Activated T-helper 1 cell treated with Interleukin-2 at 50 U/mL for 16 hours (primary cell): ENCODE results near the gene RPS15.

Source experiments
- DNase-seq: peaks from one replicate; pipeline ENCODE4 v3.0.0-alpha.2; 2020; ENCODE audit warnings: low read depth

Gene RPS15

DNA sequence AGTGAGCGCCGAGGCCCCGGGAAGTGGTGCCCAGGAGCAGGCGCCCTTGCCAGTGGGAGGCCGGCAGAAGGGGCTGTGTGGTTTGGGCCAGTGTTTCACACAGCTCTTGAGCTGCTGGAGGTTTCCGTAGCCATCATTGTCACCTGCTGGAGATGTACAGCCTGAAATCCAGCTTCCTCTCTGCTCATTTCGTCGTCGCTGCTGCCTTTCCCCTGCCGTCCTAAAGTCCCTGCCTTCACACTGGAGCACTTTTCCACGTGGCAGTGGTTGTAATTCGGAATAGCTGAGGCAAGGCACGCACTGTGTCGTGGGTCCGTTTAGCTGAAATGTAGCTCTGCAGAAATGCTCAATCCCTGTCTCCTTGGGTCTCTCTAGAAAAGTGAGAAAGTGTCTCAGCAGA lies 17.6 kb upstream of the RPS15 start:
- DNase-seq, result no peak

DNA sequence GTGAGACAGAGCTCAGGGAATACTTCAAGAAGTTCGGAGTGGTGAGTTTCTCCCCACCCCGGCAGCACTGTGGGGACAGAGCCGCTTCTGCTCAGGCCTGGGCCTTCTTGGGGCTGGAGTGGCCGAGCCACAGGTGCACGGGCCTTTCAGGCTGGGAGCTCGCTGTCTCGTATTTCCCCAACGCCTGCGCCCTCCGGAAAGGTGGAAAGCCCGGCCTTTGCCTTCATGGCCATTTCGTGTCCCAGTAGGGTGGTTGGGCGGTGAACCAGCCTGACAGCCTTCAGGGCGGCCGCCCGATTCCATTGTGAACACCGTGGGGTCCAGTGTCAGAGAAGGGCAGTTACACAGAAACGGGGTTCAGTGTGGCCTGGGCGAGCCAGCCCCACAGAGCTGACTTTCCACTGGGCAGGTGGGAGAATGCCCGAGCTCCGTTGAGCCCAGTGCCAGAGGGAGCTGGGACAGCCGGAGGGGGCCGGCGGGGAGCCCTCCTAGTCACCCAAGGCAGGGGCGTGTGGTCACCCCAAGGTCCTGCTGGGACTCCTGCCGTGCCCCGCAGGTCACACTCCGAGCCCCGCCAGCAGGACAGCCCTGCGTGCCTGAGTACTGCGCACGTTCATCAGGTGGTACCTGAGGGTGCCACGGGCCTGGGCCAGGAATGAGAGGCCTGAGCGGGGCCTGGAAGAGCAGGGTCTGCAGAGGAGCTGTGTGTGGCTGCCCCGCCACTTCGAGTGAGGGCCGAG lies 16.8 kb upstream of the RPS15 start:
- no peak for DNase-seq

DNA sequence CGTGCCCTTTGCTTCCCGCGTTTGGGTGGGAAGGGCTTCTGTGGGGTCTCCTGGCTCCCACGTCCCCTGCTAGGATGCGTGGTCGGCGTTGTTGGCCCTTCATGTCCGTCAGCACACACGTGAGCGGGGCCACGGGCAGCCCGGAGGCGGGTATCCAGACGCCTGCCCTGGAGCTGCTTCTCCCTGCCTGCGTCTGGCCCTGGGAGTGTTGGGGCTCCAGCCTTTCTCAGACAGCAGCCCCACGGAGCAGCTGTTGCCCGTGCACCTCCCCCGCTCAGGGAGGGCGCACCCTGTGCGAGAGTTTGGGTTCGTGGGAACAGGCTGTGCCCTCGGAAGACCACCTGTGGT lies 16.3 kb upstream of the RPS15 start:
- DNase-seq, result no peak

DNA sequence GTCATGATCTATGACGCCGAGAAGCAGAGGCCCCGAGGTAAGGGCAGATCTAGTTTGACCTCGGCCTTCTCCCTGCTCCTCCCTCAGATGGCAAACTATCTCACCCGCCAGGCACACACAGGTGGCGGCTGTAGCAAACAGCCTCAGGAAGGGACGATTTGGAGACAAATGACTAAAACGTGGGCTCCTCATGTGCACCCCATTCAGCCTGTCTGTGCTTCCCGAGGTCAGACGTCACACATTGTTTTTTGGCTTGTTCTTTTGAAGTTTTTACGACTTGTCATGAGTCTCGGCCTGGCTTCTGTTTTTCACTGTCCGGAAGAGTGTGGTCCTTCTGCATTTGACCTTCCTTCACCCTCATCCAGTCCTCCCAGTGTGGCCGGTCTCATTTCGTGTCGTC lies 15.8 kb upstream of the RPS15 start:
- no peak for DNase-seq

DNA sequence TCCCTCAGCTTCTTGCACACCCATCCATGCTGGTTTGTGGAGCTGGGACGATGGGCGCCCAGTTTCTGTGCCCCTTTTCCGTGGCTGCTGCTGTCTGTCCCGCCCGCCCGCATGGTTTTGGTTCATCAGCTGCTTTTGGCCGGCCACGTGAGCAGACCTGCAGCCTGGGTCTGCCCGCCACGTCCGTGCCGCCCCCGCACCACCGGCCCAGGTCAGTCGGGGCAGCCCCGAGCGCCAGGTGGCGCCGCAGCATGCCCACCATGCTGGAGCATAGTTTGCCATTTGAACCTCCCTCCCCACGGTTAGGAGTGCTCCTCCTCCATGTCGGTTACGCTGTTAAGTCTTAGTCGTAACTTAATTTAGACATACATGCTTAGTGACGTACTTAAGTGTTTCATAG lies 15.3 kb upstream of the RPS15 start:
- no peak for DNase-seq

DNA sequence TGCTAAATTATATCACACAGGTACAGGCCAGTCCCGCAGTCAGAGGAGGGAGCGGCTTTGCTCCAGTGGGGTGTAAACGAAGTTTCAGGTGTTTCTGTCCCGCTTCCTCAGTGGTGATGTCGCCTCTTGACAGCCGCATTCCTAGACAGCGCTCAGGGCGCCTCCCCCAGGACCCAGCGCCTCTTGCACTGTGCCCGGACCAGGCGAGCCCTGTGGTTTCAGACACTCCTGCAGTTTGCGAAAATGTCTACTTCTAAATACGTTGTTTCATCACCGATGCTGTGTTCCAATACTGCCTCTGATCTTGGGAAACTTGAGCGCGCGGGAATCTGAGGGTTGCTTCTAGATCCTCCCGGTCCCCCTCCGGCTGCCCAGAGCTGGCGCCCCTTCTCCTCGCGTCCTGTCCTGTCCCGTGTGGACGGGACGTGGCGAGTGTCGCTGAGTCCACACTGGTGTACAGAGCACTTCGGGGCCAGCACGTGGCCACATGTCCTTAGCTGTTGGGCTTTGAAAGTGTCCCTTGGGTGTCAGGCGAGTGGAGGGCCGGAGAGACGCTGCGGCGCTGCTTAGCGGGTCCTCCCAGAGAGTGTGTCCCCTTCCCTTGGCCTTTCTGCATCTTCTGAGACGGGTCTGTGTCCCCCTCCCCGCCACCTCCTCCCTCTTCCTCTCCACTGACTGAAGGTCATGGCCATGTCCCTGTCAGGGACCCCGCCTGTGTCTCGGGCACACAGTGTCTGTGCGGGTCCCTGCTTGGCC lies 14.6 kb upstream of the RPS15 start:
- DNase-seq, result no peak

DNA sequence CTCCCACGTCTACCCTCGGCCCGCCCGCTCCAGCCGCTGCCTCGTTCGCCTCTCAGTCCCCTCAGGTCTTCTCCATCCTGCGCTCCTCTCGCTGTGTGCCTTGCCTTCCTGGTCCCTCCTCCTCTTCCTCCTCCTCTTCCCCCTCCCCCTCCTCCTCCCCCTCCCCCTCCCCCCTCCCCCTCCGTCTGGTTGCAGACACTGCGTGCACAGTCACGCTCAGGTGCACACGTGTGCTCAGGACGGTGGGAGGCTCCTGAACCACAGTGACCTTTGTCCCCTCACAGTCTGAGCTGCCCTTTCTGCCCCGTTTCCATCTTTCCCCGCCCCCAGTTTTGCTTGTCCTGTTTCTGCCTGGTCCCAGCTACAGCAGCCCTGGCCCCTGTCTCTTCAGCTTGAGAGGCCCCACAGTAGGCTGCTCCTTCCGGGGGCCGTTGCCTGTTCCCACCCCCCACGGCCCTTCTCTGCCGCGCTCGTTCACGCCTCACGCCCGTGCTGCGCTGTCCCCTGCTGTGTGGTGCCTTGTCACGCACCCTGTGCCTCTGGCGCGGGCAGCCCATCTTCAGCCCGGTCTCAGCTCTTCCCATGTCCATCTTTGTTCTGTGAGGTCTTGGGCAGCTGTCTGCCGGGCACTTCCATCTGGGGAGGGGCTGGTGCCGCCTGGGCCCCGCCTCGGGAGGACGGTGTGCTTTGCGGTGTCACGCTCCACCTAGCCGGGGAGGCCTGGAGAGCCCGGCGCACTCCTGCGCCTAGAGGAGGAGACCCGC lies 13.8 kb upstream of the RPS15 start:
- no peak for DNase-seq

DNA sequence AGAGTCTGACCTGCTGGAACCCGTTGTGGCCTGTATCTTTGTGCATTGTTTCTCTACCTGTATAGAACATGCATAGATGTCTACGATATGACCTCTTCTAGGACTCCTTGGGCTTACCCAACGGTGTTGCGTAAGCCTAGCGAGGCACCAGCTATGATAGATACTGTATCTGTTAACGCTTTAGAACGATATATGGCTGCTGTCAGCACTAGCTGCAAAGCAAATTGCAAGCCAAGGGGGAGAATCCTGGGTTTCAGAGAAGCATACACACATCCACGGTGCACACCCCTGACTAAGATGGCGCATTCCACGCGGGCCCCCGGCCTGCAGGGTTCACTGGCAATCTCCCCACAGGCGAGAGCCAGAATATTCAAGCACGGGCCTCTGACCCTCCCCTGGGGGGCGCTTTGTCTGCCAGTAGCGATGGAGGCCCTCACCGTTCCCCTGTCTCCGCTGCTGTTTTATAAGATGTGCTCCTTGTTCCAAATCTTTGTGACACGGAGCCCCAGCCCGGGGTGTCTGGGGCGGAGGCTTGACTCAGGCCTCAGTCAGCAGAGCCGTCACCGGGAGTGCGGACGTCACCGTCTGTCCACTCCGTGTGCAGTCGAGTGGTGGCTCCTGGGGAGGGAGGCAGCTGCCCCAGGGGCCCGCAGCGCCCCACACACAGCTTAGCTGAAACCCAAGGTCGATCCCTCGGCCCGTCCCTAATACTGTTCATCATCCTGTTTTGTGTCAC lies 12.9 kb upstream of the RPS15 start:
- no peak for DNase-seq

DNA sequence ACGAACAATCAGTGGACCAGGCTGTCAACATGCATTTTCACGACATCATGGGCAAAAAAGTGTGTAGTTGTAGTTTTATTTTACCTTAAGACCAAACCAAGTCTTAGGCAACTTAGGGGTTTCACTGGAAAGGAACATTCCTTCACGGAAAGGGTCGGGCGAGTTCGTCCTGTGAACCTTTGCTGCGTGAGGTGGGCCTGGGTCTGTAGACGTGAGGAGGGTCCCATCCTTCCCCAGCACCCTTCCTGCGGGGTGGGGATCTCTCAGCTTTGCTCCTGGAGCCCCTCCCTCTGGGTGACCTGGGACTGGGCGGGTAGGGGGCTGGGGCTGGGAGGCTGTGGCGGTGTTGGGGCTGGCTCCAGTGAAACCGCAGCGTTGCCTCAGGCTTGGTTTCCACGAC lies 12.3 kb upstream of the RPS15 start:
- no peak for DNase-seq

DNA sequence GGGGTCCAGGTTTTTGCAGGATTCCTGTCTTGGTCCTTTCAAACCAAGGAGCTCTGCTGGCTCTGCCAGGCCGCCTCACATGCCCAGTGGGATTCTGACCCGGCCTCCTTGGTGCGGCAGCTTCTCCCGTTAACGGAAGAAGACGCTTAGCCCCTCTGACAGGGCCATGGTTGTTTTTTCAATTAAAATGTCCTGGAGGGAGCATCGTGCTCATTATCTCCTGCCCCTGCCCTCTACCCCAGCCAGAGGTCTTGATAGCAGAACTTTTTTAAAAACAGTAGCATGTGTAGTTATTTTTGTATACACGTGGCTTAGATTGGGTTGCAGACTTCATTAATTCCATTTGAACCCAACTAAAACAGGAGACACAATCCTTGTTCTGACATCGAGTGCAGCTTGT lies 11.5 kb upstream of the RPS15 start:
- DNase-seq, result no peak

DNA sequence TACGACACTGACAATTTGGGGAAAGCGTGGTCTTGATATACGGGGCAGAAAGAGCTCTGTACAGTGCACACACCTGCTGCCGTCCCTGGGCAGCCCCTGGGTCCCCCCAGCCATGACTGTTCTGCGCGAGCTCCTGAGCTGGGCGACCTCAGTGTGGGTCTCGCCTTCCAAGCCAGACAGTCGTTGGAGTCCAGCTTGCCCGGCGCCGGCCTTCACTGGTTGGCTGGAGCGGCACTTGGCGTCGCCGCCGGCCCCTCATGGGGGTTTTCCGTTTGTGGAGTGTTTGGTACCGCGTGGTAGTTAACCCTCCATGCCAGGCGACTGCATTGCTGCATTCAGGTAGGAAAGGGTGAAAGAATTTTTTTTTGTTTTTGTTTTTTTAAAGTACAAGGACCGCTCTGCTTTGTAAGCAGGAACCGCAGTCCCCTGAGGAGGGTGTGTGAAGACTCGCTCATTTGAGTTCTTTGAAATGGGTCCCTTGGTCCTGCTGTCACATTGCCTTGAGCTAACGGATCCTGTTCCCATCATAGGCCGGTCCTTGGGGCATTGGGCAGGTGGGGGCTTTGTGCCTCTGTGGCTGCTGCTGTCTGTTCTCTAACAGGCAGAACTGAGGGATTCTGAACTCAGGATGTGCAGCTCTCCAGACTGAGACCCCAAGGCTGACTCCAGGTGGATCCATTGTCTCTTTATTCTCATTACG lies 10.8 kb upstream of the RPS15 start:
- no peak for DNase-seq

DNA sequence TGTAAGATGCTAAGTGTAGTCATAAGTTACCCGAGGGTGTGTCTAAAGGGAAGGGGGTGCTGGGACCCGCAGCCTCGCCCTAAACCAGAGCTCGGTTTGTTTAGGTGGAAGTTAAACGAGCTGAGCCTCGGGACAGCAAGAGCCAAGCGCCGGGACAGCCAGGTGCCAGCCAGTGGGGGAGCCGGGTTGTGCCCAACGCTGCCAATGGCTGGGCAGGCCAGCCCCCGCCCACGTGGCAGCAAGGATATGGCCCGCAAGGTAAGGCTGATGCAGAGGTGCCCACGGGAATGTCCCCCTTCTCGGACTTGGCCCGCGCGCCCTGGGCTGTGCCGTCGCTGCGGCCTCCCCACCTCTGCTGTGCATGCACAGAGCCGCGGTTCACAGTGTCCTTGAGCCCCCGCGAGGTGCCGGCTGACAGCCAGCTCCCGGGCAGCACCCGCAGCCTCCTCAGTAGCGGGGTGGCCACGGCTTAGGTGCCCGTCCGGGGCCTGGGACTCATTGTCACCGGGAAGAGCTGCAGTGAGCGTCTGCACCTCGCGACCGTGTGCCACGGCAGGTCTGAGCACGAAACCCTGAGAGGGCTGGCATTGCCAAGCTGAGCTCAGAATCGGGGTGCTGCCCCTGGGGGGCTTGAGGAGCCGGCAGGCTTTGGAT lies 9.3 kb upstream of the RPS15 start:
- no peak for DNase-seq

DNA sequence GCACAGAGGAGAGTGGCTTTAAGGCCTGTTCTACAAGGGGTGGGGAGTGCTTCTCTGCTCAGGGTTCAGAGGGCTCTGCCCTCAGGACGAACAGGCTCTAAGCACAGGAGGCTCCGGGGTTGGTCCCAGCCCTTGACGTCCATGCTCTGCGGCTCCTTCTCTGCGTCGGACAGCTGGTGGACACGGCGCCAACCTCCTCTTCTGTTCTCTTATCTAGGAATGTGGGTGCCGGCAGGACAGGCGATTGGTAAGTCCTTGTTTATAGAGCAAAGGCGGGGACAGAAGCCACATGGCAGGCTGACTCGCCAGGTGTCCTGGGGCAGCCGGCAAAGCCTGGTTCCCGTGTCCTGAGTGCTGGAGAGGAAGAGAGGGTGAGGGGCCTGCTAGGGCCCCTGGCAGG lies 8.4 kb upstream of the RPS15 start:
- no peak for DNase-seq

DNA sequence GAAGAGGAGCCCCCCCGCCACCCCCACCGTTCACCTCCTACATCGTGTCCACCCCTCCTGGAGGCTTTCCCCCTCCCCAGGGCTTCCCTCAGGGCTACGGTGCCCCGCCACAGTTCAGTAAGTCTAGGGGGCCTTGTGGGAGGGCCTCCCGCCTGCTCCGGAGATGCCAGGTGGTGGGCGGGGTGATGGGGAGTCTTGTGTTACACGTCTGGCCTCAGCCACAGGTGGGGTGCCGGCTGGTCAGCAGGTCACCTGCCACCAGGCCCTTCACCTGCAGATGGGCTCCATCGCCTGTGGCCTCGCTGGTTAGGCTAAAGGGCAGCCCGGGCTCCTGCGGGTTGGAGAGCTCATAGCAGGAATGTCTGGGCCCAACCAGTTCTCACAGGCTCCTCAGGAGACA lies 8.0 kb upstream of the RPS15 start:
- no peak for DNase-seq

DNA sequence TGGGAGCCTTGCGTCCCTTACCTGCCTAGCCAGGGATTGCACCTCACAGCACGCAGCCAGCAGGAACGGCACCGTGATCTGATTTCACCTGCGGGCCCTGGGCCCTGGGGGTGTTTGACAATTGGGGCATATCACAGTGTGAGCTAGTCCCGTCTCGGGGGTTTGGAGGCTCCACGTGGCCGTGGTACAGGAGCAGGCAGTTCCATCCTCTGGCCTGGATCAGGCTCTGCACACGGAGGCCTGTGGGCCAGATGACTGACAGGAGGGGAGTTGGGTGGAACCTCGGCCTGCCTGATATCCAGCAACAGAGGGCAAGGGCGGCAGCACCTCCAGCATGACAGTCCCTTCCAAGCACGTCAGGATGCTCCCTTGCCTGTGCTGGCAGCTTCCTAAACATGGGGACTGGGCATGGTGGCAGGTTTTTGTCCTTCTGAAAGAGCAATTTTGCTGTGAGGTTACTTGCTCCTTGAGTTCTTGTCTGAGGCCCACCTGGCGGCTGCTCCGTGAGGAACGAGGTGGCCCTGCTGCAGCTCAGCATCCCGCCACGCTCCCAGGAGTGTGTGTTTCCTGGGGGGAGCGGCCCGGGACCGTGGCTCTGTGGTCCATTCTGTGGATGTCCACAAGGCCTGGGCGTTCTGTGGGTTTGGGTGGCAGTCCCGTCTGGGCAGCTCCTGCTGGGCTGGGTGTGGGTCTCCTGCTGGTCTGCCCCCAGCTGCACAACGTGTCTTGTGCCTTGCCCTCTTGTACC lies 6.3 kb upstream of the RPS15 start:
- no peak for DNase-seq

DNA sequence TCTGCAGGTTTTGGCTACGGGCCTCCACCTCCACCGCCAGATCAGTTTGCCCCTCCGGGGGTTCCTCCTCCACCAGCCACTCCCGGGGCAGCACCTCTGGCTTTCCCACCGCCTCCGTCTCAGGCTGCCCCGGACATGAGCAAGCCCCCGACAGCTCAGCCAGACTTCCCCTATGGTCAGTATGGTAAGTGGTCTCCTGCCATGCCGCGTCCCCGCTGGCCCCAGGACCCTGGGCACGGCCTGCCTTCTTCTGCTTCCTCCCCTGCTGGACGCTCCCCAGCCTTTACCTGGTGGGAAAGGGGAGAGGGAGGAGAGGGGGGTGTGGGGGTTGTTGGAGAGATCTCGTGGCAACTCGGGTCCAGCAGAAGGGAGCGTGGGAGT lies 5.7 kb upstream of the RPS15 start:
- DNase-seq, result no peak

DNA sequence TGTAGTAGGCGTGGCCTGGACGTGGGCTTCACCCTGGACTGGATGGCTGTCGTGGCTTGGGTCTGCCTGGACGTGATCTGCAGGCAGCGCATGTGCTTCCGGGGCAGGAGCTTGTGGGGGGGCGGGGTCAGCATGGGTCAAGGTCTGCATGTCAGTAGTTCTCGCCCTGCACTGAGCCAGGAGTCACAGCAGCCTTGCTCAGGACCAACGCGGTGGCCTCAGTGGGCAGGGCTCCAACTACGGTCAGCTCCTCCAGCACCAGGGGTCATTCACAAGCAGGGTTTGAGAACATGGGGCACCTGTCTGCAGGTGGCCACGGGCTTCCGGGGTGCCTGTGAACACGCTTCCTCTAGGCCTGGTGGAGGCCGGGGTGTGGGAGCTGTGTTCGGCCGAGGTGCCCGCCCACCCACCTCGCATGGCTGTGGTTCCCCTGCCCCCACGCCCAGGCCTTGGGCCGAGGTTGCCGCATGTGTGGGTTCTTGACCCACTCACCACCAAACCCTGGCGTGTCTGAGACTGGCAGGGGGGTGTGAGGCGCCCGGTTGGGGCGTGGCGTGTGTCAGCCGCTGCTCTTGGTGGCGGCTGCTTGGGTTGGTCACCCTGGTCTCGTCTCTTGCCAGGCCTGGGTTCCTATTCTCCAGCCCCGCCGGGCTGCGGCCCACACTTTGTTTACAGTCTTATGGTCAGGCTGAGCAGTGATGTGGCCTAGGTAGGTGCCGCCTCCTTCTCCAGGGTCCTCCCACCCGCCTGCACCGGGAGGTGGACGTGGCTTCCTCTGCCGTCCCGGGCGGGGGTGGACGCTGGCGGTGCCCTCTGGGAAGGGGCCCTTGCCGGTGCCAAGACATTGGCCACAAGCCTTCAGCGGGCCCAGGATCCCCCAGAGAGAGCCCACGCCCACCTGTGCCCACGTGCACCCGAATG lies 4.8 kb upstream of the RPS15 start:
- DNase-seq, result no peak

DNA sequence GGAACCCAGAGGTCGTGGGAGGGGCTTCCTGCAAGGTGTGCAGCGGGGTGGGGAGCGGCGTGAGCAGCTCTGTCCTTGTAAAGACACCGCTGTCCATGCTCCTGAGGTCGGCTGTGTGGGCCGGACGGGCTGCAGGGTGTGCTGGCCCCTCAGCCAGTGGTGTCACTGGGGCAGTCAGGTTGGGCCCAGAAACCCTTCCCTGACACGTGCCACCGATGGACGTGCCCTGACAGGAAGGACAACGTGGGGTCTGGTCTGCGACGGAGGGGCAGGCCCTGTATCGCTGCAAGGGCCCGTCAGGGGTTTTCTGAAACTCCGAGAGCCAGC lies 4.2 kb upstream of the RPS15 start:
- no peak for DNase-seq

DNA sequence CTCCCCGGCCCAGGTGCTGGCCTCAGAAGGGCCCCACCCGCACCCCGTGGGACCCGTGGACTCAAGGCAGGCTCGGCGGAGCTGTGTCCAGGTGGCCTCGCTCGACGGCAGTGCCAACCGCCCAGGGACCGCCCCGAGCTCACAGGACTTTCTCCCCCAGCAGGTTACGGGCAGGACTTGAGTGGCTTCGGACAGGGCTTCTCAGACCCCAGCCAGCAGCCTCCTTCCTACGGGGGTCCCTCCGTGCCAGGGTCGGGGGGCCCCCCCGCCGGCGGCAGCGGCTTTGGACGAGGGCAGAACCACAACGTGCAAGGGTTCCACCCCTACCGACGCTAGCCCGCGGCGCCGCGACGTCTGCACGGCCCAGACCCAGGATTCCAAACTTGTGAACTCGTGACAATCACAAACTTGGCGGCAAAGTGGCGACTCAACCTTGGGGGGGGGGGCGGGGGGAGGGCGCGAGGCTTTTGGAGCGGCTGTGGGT lies 3.6 kb upstream of the RPS15 start:
- no peak for DNase-seq
